Measurements from ENCODE around the gene SPATC1L.

The SPATC1L gene

GRCh38 chr21:46207920-46208591, 23.8 kb upstream of the SPATC1L start:
- H3K36me3 ChIP-seq (ENCODE audit: control insufficient read depth in 2 of 2, insufficient read depth in 1 of 2, low read length in 2 of 2) = peaks cover 17 to 62% of the 10 kb centered on the region in 2 experiments
- H3K27ac ChIP-seq (ENCODE audit: extremely low read depth, low read depth, low read length) = no peak overlapping the region
- ChIA-PET CTCF (interaction anchor here (0.6 to 1.1 kb wide), 2 partner anchors 50 to 55 kb away, joined by 3 to 4 read pairs; no protein-coding TSS in a partner anchor), POLR2A (no interaction called here)
- no peak overlapping the region for H3K4me3 ChIP-seq (ENCODE audit: low read depth, low read length)
- TF ChIP-seq ZIC2 (tag by site-specific recombination; IDR thresholded peaks at IDR 0.05) (peak; percentile 22), ZNF600 (tag by site-specific recombination; IDR thresholded peaks at IDR 0.05) (0 out of 2 replicates have a peak, but pooled peaks have one; percentile 31), ZNF311 (tag by site-specific recombination; IDR thresholded peaks at IDR 0.05; ENCODE audit: borderline replicate concordance) (no peak)
- H3K4me1 ChIP-seq (ENCODE audit: control insufficient read depth, insufficient read depth, low read length) = no peaks in the 10 kb centered on the region
- H3K9me3 ChIP-seq (ENCODE audit: control insufficient read depth, insufficient read depth, low read depth, low read length) = no peaks in the 10 kb centered on the region

GRCh38 chr21:46207006-46207919, 23.0 kb upstream of the SPATC1L start:
- Histone ChIP-seq H3K4me1 (ENCODE audit: control insufficient read depth, insufficient read depth, low read length) (no peaks in the 10 kb centered on the region), H3K27ac (ENCODE audit: extremely low read depth, low read depth, low read length) (no peak overlapping the region), H3K36me3 (ENCODE audit: control insufficient read depth in 2 of 2, insufficient read depth in 1 of 2, low read length in 2 of 2) (peaks cover 23 to 60% of the 10 kb centered on the region in 2 experiments), H3K9me3 (ENCODE audit: control insufficient read depth, insufficient read depth, low read depth, low read length) (no peaks in the 10 kb centered on the region), H3K4me3 (ENCODE audit: low read depth, low read length) (no peak overlapping the region)
- ChIA-PET POLR2A (no interaction called here), CTCF (interaction anchor here (0.6 to 1.1 kb wide), 2 partner anchors 49 to 54 kb away, joined by 3 to 4 read pairs; no protein-coding TSS in a partner anchor)
- TF ChIP-seq ZBTB20 (tag by site-specific recombination; IDR thresholded peaks at IDR 0.05) = no peak
- no peak for TF ChIP-seq ZNF211 (tag by site-specific recombination; IDR thresholded peaks at IDR 0.05; ENCODE audit: low read depth)
- TF ChIP-seq ZNF114 (tag by site-specific recombination; IDR thresholded peaks at IDR 0.05) = no peak
- TF ChIP-seq ZNF624 (tag by site-specific recombination; IDR thresholded peaks at IDR 0.05) = no peak
- no peak for TF ChIP-seq ZNF660 (tag by site-specific recombination; IDR thresholded peaks at IDR 0.05)

GRCh38 chr21:46206163-46207005, 22.1 kb upstream of the SPATC1L start:
- no peaks in the 10 kb centered on the region for H3K4me1 ChIP-seq (ENCODE audit: control insufficient read depth, insufficient read depth, low read length)
- CTCF ChIA-PET = interaction anchor here (0.7 kb wide), 1 partner anchor 22 kb away, joined by 3 read pairs; the partner anchor contains the start of gene LSS
- POLR2A ChIA-PET = no interaction called here
- TF ChIP-seq ZNF121 (tag by site-specific recombination; IDR thresholded peaks at IDR 0.05) (no peak), ZNF416 (tag by site-specific recombination; IDR thresholded peaks at IDR 0.05) (no peak), ZNF155 (tag by site-specific recombination; IDR thresholded peaks at IDR 0.05) (no peak)
- no peaks in the 10 kb centered on the region for H3K9me3 ChIP-seq (ENCODE audit: control insufficient read depth, insufficient read depth, low read depth, low read length)
- peaks cover 23 to 56% of the 10 kb centered on the region in 2 experiments for H3K36me3 ChIP-seq (ENCODE audit: control insufficient read depth in 2 of 2, insufficient read depth in 1 of 2, low read length in 2 of 2)
- no peak overlapping the region for H3K27ac ChIP-seq (ENCODE audit: extremely low read depth, low read depth, low read length)
- H3K4me3 ChIP-seq (ENCODE audit: low read depth, low read length) = no peak overlapping the region

- no peak overlapping the region for H3K27ac ChIP-seq (ENCODE audit: extremely low read depth, low read depth, low read length)
- TF ChIP-seq FEZF1 (tag by site-specific recombination; IDR thresholded peaks at IDR 0.05) (no peak), ZNF600 (tag by site-specific recombination; IDR thresholded peaks at IDR 0.05) (peak; percentile 27; the same call in 1 of the 2 replicates), HOXA7 (CRISPR knock-in tag; IDR thresholded peaks at IDR 0.05; ENCODE audit: borderline replicate concordance) (no peak)
- H3K9me3 ChIP-seq (ENCODE audit: control insufficient read depth, insufficient read depth, low read depth, low read length) = no peaks in the 10 kb centered on the region
- CTCF ChIA-PET = interaction anchor here (0.7 kb wide), 1 partner anchor 22 kb away, joined by 3 read pairs; the partner anchor contains the start of gene LSS
- peaks cover 23 to 56% of the 10 kb centered on the region in 2 experiments for H3K36me3 ChIP-seq (ENCODE audit: control insufficient read depth in 2 of 2, insufficient read depth in 1 of 2, low read length in 2 of 2)
- POLR2A ChIA-PET = no interaction called here
- H3K4me3 ChIP-seq (ENCODE audit: low read depth, low read length) = no peak overlapping the region
- no peaks in the 10 kb centered on the region for H3K4me1 ChIP-seq (ENCODE audit: control insufficient read depth, insufficient read depth, low read length)
Observed at GRCh38 chr21:46205766-46206162, 21.5 kb upstream of the SPATC1L start.

Data from HEK293 (cell line).